Peyer's patch (tissue), 4 donors: ENCODE data around the gene PRR5.

Source experiments
- CTCF ChIP-seq, 6 experiments: fragments of 450-650 bp in 4 of 6; fragments of 200-600 bp in 2 of 6; sonication (generic) in 1 of 6; IDR thresholded peaks; one replicate each; pipeline ENCODE4 v1.5.1; 2017 to 2019; ENCODE audit warnings: antibody characterized with exemption in 6 of 6, mild to moderate bottlenecking in 3 of 6, moderate library complexity in 1 of 6
- POLR2A ChIP-seq, 2 donors: fragments of 450-650 bp; IDR thresholded peaks; one replicate each; pipeline ENCODE4 v1.5.1; 2017; ENCODE audit warnings: antibody characterized with exemption in 2 of 2, mild to moderate bottlenecking in 2 of 2, moderate library complexity in 2 of 2

GRCh38 chr22:44759430-44760310 is 57.7 kb downstream of the PRR5 start:
- no peak for TF ChIP-seq CTCF (IDR thresholded peaks at IDR 0.05)
- no peak for TF ChIP-seq POLR2A (IDR thresholded peaks at IDR 0.05)
